Ishikawa (cell line): Measurements from ENCODE around the gene CAPRIN2.

Experiments
- CEBPB ChIP-seq: IDR thresholded peaks from 2 replicates; pipeline ENCODE4 v1.6.1; 2012
- CREB1 ChIP-seq: IDR thresholded peaks from 2 replicates; pipeline ENCODE4 v1.6.1; 2012; ENCODE audit warnings: low read depth
- EP300 ChIP-seq: IDR thresholded peaks from 2 replicates; pipeline ENCODE4 v1.6.1; 2012; ENCODE audit warnings: borderline replicate concordance
- FOXM1 ChIP-seq: IDR thresholded peaks from 2 replicates; pipeline ENCODE4 v1.6.1; 2012; ENCODE audit warnings: low read depth, borderline replicate concordance
- RAD21 ChIP-seq: IDR thresholded peaks from 2 replicates; pipeline ENCODE4 v1.6.1; 2012; ENCODE audit warnings: low read depth
- TAF1 ChIP-seq: IDR thresholded peaks from 2 replicates; pipeline ENCODE4 v1.6.1; 2012; ENCODE audit warnings: low read depth, mild to moderate bottlenecking
- YY1 ChIP-seq: IDR thresholded peaks from 2 replicates; pipeline ENCODE4 v1.6.1; 2012; ENCODE audit warnings: low read depth
- TF ChIP-seq, protein P1 (sequence below): IDR thresholded peaks from 2 replicates; pipeline ENCODE4 v1.6.1; 2012
- TF ChIP-seq, protein P2 (sequence below): IDR thresholded peaks from 2 replicates; pipeline ENCODE4 v1.6.1; 2012; ENCODE audit warnings: low read depth, mild to moderate bottlenecking

DNA sequence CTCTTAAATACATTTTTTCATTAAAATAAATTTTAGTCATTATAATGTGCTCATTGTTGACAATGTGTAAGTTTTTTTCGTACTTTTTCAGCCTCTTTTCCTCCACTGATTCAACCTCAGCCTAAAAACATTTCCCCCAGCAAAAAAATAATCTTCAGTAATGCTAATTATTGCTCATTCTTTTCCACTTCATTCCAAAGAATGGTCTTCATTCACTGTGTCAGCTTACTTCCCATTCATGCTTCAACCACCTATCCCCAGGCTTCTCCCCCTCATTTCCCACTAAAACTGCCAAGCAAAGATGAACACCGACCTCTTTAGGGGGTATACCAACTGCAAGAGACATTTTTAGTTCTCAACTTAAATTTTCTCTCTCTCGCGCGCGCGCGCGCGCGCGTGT lies 56.4 kb downstream of the CAPRIN2 start:
- TF ChIP-seq FOXM1 (no peak), CEBPB (no peak), EP300 (no peak), CREB1 (no peak), RAD21 (no peak), TAF1 (no peak), YY1 (no peak)
- TF ChIP-seq, protein P1, sequence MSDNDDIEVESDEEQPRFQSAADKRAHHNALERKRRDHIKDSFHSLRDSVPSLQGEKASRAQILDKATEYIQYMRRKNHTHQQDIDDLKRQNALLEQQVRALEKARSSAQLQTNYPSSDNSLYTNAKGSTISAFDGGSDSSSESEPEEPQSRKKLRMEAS: no peak
- TF ChIP-seq, protein P2, sequence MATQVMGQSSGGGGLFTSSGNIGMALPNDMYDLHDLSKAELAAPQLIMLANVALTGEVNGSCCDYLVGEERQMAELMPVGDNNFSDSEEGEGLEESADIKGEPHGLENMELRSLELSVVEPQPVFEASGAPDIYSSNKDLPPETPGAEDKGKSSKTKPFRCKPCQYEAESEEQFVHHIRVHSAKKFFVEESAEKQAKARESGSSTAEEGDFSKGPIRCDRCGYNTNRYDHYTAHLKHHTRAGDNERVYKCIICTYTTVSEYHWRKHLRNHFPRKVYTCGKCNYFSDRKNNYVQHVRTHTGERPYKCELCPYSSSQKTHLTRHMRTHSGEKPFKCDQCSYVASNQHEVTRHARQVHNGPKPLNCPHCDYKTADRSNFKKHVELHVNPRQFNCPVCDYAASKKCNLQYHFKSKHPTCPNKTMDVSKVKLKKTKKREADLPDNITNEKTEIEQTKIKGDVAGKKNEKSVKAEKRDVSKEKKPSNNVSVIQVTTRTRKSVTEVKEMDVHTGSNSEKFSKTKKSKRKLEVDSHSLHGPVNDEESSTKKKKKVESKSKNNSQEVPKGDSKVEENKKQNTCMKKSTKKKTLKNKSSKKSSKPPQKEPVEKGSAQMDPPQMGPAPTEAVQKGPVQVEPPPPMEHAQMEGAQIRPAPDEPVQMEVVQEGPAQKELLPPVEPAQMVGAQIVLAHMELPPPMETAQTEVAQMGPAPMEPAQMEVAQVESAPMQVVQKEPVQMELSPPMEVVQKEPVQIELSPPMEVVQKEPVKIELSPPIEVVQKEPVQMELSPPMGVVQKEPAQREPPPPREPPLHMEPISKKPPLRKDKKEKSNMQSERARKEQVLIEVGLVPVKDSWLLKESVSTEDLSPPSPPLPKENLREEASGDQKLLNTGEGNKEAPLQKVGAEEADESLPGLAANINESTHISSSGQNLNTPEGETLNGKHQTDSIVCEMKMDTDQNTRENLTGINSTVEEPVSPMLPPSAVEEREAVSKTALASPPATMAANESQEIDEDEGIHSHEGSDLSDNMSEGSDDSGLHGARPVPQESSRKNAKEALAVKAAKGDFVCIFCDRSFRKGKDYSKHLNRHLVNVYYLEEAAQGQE: no peak
